Measurements from ENCODE around the gene SLC22A2.
"Not testable (repeated sequence)": the region's sequence is repeated elsewhere in the genome, so short reads cannot be mapped to it uniquely, and the experiment has no call there.

The SLC22A2 gene

GRCh38 chr6:160247457-160247883, 11.2 kb downstream of the SLC22A2 start:
- DNase-seq = no peak

GRCh38 chr6:160240691-160241084, 17.9 kb downstream of the SLC22A2 start:
- DNase-seq = no peak

- no peak for DNase-seq
Observed at GRCh38 chr6:160239929-160240690, 18.5 kb downstream of the SLC22A2 start.

- no peak for DNase-seq
Observed at GRCh38 chr6:160238761-160239751, 19.6 kb downstream of the SLC22A2 start.

- DNase-seq = no peak
Observed at GRCh38 chr6:160238278-160238711, 20.3 kb downstream of the SLC22A2 start.

- not testable (repeated sequence) for DNase-seq
Observed at GRCh38 chr6:160237597-160238275, 20.9 kb downstream of the SLC22A2 start.

- DNase-seq = not testable (repeated sequence)
Observed at GRCh38 chr6:160236235-160236872, 22.3 kb downstream of the SLC22A2 start.

- DNase-seq = not testable (repeated sequence)
Observed at GRCh38 chr6:160233950-160234640, 24.5 kb downstream of the SLC22A2 start.

GRCh38 chr6:160227769-160228161, 30.9 kb downstream of the SLC22A2 start:
- DNase-seq = no peak

- no peak for DNase-seq
Observed at GRCh38 chr6:160227038-160227768, 31.4 kb downstream of the SLC22A2 start.

- DNase-seq = no peak
Observed at GRCh38 chr6:160226118-160226591, 32.5 kb downstream of the SLC22A2 start.

- no peak for DNase-seq
Observed at GRCh38 chr6:160224639-160225237, 33.9 kb downstream of the SLC22A2 start.

GRCh38 chr6:160222491-160222890, 36.1 kb downstream of the SLC22A2 start:
- no peak for DNase-seq

GRCh38 chr6:160221918-160222317, 36.7 kb downstream of the SLC22A2 start:
- DNase-seq = no peak

- DNase-seq = no peak
Observed at GRCh38 chr6:160221423-160221822, 37.2 kb downstream of the SLC22A2 start.

GRCh38 chr6:160218810-160219209, 39.8 kb downstream of the SLC22A2 start:
- DNase-seq = no peak

GRCh38 chr6:160217863-160218262, 40.8 kb downstream of the SLC22A2 start:
- no peak for DNase-seq

- no peak for DNase-seq
Observed at GRCh38 chr6:160217073-160217472, 41.5 kb downstream of the SLC22A2 start.

GRCh38 chr6:160215232-160215631, 43.4 kb downstream of the SLC22A2 start:
- DNase-seq = no peak

GRCh38 chr6:160207618-160208017, 51.0 kb downstream of the SLC22A2 start:
- DNase-seq = no peak
